GM12873 (cell line): Measurements from ENCODE around the gene RAPGEF4.

Experiments used
- TF ChIP-seq, protein P1 (sequence below): IDR thresholded peaks from 2 replicates; pipeline ENCODE4 v1.5.1; 2012; ENCODE audit warnings: low read depth, mild to moderate bottlenecking, moderate library complexity, low read length, control low read depth; ENCODE audit not compliant: insufficient read depth; ENCODE audit errors: missing control alignments

RAPGEF4 gene

DNA sequence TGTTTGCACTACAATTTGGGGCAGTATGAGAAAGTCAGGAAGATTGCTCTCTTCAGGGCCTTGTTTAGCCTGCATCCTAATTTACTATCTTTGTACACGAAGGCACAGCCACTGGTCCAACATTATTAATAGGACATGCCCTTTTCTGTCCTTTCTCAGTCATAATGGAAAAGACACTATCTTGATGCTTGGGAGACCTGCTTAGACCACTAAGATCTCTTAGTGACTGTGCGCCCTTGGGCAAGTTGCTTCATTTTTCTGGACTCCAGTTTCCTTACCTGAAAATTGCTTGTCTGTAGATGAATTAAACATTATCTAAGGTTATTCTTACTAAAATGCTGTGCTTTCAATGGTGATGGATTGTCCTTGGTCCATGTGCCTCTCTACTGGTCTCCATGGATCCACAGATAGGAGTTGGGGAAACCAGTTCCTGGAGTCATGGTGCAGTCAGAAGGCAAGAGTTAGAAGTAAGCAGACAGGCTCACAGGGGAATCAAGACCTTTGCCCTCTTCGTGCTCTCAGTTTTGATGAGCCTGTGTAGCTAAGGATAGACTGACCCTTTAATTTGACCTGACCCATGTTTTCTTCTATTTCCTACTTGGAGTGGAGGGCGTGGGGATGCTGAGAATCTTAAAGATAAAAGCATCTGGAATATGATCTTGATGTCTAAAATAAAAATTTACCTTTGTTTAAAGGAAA lies 114.0 kb downstream of the RAPGEF4 start:
- TF ChIP-seq, protein P1, sequence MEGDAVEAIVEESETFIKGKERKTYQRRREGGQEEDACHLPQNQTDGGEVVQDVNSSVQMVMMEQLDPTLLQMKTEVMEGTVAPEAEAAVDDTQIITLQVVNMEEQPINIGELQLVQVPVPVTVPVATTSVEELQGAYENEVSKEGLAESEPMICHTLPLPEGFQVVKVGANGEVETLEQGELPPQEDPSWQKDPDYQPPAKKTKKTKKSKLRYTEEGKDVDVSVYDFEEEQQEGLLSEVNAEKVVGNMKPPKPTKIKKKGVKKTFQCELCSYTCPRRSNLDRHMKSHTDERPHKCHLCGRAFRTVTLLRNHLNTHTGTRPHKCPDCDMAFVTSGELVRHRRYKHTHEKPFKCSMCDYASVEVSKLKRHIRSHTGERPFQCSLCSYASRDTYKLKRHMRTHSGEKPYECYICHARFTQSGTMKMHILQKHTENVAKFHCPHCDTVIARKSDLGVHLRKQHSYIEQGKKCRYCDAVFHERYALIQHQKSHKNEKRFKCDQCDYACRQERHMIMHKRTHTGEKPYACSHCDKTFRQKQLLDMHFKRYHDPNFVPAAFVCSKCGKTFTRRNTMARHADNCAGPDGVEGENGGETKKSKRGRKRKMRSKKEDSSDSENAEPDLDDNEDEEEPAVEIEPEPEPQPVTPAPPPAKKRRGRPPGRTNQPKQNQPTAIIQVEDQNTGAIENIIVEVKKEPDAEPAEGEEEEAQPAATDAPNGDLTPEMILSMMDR: no peak

DNA sequence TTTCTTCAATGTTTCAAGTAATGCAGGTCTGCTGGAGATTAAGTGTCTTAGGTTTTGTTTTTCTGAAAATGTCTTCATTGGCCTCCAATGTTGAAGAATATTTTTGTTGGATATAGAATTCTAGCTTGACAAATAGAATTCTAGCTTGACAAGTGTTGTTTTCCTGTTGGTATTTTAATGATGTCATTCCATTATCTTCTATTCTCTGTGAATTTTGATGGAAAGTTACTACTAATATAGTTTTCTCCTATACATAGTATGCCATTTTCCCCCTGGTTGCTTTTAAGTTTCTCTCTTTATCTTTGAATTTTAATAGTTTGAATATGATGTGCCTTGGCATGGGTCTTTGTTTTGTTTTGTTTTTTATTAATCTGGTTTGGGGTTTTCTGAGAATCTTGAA lies 119.9 kb downstream of the RAPGEF4 start:
- TF ChIP-seq, protein P1: no peak

DNA sequence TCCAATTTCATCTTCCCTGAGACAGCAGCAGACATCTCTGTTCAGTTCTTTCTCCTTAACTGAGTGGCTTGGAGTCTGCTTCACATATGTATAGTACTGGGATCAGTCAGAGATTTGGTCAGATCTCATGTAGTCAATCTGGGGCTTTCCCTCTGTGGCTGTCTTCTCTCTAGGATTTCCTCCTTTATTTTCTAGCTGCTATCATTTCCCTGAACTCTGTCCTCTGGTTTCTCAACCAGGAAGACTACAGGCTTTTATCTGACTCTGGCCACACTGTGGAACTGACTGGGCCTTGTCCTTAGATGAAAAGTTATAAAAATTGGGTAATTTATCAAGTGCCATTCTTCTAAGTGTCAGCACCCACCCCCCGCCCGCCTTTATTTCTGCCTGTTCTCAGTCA lies 121.0 kb downstream of the RAPGEF4 start:
- TF ChIP-seq, protein P1: no peak

DNA sequence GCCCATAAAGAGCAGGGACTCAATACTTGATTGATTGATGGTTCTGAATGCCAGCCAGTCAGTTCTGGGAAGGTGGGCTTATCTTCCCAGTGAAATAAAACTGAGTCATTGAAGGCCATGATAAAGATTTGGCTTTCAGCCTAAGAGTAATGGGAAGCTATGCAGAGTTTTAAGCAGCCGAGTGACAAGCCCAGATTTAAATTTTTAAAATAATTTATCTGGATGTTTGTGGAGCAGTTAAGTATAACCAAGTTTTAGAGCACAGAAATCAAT lies 122.8 kb downstream of the RAPGEF4 start:
- TF ChIP-seq, protein P1: no peak

DNA sequence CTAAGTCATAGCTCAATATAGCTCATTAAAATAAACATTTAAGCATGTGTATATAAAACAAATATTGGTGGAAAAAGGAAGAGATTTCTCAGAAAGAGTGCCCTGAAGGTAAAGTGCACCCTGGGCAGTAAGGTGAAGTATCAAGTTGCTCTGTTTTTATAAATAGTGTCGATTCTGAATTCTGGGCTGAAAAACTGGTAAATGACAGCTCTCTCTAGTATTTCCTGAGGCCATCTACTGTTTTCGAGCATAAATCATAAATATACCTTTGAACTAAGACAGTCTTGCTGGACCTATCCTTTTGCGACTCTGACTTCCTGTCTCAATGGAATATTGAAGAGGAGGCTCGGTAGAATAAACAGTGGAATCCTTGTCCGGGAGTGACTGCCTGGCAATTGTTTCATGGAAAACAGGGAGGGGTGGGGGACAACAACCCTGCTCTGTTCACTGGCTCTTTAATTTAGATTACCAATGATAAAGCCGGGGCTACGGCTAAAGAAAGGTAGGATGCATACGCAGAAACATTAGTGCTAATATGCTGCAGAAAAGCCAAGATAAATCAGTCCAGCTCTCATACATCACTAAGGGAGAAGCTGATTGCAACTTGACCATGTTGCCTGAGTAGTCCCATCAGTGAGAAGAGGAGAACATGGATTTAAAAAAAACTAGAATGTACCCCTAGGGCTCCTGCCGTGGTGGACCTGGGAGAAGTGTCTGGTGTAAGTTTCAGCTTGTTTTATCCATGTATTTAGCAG lies 124.1 kb downstream of the RAPGEF4 start:
- TF ChIP-seq, protein P1: no peak

DNA sequence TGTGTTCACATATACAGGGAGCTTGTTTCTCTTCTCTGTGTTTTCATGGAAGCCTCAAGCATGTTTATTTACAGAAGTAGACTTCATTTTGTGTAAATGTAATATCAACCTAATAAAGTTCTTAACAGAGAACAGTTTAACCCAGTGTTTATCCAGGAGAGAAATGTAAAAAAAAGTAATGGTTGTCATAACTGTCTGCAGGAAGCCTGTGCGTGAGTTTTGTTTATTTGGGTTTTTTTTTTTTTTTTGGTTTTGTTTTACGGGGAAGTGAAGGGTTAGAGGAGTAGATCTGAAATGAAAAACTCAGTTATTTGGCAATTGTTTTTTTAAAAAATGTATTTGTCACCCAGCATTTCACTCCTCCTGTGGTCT lies 124.7 kb downstream of the RAPGEF4 start:
- TF ChIP-seq, protein P1: no peak

DNA sequence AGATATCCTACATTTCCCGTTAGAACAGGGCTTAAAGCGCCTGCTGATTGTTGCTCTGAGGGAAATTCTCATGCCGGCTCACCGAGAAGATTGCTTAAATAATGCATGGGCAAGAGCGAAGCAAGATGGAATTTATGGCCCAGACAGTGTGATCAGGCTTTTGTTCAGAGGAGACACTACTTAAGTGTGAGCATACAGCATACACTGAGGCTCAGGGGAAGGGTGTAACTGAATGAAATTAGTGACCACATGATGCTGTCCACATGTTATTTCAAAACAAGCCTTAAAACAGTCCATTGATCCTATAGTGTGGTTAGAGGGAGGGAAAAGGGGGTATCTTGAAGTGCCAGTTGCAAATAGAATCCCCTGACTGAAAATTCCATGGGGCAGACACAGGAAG lies 125.5 kb downstream of the RAPGEF4 start:
- TF ChIP-seq, protein P1: no peak
